HG03175 (cell line): Measurements from ENCODE around the gene CDH15.

Experiments used
- ATAC-seq: cut with Tn5 transposase; IDR thresholded peaks from one replicate; pipeline ENCODE4 v1.9.1; 2021; ENCODE audit warnings: mild to moderate bottlenecking, moderate library complexity; ENCODE audit not compliant: unreplicated experiment

Gene CDH15

DNA sequence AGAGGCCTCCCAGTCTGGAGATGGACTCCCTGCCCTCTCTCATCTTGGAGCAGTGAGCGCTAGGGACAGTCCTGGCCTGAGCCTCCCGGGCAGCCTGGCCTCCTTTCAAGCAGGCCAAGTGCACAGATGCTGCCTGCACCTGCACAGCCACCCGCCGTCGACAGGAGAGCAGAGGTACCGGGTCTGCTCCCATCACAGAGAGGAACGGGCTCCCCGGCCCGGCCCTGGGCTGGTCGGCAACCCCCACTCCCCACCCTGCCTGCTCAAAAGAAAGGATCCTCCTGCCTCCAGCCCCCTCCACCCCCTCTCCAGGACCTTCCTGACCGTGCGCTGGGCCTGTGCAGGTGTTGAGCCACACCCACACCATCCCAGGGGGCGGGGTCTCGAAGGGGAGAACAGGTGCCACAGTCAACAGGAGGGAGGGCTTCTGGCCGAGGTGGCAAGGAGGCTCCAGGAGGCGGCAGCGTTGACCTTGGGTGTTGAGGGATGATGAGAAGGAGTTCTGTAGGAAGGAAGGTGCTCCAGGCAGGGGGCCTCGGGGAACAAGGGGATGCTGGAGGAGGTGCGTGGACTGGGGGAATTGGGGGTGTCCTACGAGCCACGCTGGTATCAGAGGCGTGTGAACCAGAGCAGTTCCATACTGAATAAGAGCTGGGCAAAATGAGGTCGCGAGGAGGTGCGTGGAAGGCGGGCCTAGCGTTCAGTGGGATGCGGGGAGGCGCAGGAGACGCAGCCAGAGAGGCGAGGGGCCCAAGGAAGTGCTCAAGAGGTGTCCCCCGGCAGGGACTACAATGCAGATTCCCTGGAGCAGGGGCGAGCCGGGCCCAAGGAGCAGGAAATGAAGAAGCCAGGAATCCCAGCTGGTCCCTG is 967 bp upstream of the CDH15 start:
- ATAC-seq = peak; percentile 2

DNA sequence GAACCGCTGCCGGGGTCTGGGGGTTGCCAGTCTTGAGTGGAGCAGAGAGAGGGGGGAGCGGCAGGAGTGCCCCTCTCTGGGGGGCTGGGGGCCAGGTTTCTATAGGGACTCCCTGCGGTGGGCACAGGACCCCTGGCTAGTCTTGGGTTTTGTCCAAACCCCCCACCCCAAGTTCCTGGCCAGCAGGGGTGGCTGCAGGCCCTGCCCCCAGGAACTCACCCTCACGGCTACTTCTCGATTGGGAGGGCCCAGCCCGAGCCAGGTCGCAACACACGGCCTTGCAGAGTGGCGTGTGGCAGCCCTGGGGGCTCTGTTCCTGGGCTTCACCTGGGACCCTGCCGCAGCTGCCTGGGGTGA is 601 bp downstream of the CDH15 start:
- no peak for ATAC-seq

DNA sequence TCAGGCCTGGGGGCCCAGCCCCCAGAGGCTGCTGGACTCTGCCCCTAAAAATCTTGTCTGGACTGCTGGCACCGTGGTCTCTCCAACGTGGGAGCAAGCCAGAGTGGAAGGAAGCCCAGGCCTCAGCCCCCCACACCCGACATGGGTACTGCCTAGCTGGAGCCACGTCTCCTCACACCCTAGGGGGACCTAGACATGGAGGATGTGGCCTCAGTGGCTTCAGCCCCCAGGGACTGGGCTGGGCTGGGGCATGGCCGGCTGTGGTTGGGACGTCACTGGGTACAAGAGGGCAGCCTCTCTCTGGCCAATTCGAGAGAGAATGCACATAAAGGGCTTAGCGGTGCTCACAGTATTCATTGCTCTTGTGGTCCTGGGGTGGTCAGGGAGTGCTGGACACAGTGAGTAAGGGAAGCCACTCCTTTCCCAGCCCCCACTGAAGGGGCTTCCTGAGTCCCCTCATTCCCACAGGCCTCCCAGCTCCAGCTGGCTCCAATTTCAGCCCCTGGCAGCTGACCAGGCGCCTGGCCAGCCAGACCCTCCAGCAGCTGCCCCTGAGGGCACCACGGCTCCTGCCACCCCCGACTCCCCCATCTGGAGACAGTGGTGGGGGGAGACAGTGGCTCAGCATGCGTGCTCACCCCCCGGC is 1.1 kb downstream of the CDH15 start:
- no peak for ATAC-seq

DNA sequence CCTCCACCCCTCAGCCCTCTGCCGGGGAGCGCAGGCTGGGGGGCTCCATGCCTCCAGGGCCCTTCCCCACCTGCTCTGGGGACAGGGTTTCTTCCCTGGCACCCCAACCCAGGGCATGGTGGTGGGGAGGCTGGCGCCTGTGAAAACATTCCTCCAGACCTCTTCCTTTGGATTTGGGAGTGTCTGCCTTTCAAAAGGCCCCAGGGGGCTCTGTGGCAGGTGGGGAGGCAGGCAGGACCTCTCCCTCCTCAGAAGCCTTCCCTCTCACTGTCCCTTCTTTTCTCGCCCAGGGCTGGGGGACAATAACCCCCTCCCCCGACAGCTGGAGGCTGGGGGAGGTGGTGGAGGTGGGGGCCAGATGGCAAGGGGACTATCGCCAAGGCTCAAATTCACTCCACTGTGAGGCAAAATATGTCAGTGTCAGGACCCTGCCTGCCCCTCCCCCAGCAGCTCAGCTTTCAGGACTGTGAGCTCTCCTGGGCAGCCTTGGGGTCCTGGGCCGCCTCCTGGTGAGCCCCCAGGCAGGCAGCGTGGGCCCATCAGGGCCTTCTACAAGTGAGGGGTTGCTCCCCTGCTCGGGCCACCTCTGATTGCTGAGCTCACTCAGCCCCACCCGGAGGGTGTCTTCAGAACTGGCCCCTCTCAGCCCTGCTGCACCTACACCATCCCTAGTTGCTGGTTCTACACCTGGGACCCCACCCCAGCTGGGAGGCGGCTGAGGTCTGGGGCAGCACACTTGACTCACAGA is 1.8 kb downstream of the CDH15 start:
- no peak for ATAC-seq

DNA sequence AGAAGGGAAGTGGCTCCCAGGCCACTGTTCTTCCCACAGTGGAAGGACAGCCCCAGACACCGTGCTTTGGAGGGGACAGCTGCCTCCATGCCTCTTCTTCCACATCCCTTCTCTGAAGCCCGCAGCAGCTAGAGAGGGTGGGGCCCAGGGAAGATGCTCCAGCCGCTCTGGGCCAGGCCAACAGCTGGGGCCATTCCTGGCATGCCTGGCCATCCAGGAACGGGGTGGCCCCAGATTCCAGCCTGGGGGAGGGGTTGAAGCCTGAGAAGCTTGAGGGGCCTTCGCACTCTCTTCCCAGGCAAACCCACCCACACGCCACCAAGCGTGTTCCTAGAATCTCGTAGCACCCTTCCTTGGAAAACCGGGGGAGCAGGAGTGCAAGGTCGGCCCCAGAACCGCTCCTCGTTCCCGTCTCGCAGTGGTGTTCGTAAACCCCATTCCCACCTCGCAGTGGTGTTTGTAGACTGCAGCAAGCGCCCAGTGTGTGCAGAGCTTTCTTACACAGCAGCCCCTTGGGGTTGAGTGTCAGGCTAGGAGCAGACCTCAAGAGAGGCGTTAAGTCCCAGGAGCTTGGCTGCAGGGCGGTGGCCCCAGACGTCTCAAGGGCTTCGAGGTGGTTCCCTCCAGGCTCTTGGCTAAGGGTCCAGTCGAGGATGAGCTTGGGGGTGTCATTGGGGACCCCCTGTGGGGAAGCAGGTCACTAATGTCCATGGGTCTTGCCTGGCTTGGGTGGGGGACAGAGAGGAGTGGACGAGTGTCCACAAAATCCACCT is 2.7 kb downstream of the CDH15 start:
- ATAC-seq = no peak

DNA sequence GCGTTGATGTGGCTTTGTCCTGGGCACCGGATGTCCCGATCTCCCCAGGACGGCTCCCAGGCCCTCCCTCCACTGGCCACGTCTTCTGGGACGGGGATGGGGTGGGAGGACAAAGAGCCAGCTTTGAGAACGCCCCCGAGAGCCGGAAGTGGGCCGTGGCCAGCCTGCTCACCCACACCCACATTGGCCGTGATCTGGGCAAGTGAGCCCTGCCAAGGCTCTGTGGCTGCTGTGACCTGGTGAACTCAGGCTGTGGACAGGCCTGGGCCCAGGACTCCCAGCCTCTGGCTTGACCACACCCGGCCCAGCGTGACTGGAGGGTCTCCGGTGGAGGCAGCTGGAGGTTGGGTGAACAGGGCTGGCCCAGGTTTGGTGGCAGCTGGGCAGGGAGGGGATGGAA is 3.3 kb downstream of the CDH15 start:
- no peak for ATAC-seq

DNA sequence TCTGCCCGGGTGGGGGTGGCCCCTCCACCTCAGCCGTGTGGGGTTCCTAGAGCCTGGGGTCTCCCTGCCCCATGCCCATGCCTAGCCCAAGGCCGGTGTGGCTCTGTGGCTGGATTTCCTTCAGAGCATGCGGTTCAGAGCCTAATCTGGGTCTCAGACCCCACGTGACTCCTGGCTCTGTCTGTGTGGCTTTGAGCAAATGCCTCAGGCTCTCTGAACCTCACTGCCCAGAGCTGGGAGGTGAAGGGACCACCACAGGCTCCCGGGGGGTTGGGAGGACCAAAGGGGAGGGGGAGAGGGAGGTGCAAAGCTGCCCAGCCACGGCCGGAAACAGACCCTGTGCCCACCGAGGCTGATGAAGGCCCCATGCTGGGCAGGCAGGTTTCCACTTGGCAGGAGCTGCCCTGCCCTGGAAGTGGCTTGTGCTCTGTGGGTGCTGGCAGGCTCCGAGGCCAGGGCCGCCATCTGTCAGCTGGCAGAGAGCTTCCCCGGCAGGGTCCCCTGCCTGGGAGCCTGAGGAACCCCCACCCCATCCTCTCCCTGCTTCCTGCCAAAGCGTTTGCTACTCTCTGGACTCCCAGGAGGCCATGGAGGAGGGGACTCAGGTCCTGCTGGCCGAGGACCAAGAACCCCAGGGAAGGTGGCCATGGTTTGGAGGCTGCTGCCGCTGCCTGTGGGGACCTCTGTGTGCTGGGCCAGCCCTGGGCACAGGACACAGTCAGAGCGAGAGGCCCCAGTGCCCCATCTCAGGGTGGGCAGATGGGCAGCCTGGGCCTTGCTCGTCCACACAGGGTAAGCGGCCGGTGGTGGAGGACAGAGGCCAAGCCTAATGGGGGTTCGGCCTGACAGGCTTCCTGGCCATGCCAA is 4.0 kb downstream of the CDH15 start:
- no peak for ATAC-seq

DNA sequence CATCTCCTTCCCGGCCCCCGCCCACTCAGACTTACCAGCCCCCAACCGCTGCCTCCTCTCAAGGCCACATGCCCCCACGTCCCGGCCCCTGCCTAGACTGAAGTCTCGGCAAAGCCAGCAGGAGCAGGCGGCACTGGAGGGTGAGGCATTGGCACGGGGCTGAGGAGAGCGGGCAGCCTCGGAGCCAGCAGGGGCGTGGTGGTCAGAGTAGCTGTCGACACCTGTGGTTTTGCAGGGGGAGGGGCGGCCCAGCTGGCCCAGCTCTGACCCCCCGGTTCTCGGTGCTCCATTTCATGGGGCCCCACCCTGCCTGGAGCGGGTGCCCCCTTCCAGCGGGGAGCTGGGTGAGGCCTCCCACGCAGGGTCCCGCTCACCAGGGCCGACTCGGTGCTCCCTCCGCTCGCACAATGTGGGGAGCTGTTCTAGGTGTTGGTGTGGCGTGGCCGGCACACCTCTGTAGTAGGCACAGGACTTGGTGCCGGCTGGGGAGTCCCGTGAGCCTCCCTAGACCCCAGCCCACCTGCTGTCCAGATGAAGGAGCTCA is 4.7 kb downstream of the CDH15 start:
- no peak for ATAC-seq

DNA sequence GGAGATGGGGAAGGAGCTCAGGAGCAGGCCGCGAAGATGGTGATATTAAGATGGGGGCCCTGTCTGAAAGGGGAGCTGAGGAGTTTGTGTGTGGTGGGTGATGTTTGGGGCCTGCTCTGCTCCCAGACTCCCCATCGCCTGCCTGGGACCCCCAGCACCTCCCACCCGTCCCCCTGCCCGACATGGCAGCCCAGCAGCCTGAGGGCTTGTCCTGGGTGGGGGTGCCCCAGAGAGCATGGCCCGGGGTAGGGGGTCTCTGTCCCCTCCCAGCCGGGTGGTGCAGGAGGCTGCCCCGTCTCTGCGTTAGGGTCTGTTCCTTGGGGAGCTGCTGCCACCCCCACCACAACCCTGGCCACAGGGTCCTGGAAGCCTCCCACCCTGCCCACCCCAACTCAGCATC is 5.2 kb downstream of the CDH15 start:
- ATAC-seq = no peak

DNA sequence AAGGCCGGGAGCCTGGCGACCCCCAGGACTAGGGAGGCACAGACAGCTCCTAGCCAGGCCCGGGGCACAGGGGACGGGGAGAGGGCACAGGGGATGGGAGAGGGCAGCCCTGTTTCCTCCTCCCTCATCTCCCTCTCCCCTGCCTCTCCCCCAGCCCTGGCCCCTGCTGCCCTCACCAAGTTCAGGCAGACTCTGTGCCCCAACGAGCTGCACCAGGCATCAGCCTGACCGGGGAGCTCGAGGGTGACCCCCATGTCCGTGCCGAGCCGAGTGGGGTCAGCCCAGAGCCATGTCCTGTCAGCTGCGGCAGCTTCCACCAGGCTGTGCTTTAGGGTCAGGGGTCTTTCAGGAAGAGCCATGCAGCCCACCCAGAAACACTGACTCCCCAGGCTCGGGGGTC is 6.0 kb downstream of the CDH15 start:
- no peak for ATAC-seq

DNA sequence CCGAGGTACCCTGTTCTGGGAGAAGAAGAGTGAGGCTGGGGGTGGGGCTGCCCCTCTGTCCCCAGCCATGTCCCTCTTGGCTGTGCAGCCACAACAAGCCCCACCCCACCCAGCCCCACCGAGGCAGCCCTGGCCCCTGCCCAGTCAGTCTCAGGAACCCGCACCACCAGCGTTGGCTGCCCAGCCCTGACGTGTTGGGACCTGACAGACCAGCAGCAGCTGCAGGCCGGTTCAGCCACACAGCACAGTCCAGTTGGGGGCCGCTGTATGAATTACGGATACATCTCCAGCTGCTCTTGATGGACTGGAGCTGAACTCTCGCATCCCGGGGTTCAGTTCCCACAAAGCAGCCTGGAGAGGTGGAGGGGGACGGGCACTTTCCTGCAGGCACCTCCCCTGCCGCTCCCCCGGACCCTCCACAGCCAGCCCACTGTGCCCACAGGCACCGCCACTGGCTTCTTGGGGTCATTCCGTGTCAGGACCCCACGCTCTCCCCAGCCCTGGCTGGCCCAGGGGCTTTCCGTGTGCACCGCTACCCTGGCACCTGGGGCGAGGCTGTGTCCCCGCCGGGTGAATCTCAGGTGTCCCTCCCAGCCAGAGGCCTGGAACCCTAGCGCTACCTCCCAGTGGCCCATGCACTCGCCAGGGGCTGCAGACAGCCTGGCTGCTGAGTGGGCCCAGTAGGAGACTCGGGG is 7.1 kb downstream of the CDH15 start:
- ATAC-seq = no peak

DNA sequence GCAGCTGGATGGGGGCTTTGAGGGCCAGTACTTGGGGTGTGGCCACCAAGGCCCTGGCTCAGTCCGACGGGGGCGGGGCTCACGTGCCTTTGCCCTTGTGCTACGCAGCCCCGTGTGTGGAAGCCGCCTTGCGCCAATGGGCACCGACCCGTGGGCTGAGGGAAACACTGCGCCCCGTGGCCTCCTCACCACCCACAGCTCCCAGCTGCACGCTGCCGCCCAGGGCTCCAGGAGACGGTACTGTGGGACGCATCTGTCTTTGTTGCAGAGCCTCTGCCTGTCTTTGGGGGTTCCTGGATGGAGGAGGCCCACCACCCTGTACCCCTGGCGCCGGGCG is 7.6 kb downstream of the CDH15 start:
- ATAC-seq = no peak

DNA sequence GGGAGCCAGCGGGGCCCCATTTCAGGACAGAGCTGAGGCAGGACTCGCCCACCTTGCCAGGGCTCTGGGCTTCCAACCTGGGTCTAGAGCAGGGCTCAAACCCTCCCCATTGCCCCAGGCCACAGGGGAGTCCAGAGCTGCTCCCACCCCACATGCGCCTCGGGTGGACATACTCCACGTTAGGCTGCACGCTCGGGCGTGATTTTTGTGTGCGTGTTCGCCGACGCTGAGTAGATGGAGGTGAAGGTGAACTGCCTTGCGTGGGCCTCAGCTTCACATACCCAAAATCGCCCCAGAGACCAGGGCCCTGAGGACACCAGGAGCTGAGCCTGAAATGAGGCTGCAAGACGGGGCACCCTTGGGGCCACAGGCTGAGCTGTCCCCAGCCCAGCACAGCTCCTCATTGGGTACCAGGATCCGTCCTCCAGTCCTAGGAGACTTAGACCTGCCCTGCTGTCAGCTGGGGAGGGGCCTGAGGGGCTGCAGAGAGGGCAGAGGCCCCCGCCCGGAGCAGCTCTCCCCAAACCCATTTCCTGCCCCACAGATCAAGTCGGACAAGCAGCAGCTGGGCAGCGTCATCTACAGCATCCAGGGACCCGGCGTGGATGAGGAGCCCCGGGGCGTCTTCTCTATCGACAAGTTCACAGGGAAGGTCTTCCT is 8.2 kb downstream of the CDH15 start:
- ATAC-seq = no peak

DNA sequence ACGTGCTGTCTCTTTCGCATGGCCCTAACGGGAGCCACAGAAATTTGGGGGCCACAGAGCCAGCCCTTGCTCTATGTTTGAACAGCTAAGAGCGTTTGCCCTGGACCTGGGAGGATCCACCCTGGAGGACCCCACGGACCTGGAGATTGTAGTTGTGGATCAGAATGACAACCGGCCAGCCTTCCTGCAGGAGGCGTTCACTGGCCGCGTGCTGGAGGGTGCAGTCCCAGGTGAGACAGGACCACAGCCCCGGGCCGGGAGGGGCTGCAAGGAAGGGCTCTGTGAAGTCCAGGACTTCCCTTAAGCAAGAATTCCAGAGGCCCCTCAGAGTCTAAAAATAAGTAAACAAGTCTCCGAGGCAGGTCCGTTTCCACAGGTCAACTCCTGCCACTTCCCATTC is 11.9 kb downstream of the CDH15 start:
- ATAC-seq = no peak

DNA sequence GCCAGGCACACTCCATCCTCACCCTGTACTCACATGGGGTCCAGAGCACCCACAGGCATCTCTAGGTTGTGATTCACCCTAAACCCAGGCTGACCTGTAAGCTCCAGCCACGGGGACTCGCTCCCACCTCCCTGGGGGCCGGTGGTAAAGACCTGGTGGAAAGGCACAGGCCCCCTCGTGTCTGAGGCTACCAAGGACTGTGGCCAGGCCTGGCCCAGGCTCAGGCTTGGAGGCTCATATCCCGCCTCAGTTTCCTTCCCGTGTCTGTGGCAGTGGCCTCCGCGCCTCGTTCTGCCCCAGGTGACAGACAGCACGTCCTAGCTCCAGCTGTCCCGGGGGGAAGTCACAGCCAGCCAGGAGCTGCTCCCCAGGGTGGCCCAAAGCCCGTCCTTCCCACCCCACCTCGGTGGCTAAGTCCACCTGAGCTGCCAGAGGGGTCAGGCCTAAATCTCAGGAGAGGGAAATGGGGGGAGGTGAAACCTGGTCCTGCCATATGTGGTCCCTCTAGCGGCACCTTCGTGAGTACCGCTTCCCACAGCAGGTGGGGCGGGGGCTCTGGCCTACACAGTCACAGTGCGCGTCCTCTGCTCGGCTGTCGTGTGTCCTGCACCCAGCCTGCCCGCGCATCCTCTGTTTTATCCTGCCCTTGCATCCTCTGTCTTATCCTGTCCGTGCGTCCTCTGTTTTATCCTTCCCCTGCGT is 12.6 kb downstream of the CDH15 start:
- ATAC-seq = no peak

DNA sequence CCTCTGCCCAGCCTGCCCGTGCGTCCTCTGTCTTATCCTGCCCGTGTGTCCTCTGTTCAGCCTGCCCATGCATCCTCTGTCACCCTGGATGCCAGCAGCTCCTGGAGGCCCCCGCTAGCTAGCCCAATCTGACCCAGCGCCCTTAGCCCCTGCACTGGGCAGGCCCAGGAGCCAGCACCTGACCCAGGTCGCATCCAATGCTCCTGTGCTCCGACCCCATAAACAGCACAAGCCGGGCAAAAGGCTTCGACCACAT is 13.1 kb downstream of the CDH15 start:
- ATAC-seq = no peak

DNA sequence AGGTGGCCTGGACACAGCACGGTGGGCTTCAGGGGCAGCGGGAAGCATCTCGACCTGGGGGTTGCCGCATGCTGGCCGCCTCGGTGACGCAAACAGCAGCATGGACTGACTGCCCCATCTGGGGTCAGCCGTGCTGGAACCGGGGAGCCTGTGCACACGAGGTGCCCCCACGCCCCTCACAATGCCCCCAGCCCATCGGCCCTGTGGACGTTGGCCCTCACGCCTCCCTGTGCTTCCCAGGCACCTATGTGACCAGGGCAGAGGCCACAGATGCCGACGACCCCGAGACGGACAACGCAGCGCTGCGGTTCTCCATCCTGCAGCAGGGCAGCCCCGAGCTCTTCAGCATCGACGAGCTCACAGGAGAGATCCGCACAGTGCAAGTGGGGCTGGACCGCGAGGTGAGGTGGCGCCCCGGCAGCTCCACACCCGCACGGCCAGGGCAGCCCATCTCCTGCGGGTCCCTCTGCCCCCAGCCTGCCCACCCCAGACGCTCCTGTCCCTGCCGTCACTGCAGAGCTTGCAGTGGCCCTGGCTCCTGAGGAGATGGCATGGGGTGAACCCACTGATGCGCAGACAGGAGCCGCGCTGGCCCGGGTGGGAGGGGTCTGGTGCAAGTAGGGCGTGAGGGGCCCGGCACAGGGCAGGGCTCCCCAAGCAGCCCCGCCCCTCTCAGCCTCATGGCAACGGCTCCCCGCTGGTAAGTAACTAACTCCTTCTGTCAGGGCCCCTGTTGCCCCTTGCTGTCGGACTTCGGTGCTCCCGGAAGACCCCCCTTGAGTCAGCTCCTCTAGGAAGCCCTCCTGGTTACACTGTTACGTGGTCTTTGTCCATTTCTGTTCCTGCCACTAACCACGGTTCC is 13.6 kb downstream of the CDH15 start:
- no peak for ATAC-seq
